ENCODE data around the gene SERPINB1.
"Not testable (repeated sequence)": the region's sequence is repeated elsewhere in the genome, so short reads cannot be mapped to it uniquely, and the experiment has no call there.

The SERPINB1 gene

DNA sequence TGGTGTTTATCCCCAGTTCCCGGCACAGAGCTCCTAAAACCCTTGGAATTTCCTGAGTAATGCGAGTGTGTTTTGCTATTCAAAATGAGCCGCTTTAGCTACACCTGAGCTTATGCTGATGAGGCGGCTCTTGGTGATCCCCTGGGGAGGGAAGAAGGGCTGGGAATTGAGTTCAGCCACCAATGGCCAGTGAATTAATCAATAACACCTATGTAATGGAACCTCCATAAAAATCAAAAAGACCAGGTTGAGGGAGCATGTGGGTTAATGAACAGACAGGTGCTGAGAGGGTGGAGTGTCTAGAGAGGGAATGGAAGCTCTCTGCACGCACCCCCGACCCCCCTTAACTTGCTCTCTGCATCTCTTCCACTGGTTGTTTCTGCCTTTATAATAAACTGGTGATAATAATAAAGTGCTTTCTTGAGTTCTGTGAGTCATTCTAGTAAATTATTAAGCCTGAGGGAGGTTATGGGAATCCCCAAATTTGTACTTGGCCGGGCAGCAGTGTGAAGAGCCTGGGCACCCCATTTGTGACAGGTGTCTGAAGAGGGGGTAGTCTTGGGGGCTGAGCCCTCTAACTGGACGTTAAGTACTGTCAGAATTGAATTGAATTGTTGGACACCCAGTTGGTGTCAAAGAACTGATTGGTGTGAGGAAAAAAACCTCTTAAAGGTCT, 24.6 kb upstream of the SERPINB1 start:
- no peak for DNase-seq (ENCODE audit: low read depth in 2 of 2)

DNA sequence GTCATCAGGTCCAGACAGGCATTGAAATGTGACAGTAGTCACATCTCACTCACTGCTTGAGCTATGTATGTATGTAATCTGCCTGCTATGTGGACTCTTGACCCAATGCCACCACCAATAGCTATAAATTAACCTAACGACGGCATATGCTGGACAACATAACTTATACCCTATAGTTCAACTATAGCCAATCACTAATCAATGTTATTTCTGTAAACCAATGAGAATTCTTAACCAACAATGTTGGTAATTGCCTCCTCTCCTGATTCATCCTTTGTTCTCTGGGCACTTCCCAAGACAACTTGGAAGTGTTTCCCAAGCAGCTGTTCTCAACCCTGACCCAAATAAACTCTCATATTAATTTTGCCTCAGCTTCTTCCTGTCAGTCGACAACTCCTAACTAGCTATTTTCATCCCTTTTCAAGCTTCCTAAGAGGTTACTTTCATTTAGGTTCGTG, 24.1 kb upstream of the SERPINB1 start:
- DNase-seq (ENCODE audit: low read depth in 2 of 2): no peak

- no peak for DNase-seq (ENCODE audit: low read depth in 2 of 2)
These were observed 23.6 kb upstream of the SERPINB1 start for GRCh38 chr6:2865270-2865669.

DNA sequence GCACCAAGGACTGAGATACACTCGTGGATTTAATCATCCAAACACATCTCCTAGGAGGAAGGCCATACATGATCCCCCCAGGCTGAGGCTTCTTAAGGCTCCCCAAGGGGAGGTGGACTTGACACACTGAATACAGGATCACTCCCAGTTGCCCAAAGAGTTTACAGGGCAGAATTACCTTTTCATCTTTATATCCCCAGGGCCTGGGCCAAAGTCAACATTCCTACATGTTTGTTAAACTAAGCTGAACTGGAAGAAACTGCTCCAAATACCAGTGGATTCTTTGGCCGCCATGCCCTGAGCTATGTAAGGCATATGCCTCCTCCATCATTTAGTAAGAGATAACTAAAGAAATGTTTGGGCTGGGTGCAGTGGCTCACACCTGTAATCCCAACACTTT, 22.2 kb upstream of the SERPINB1 start:
- no peak for DNase-seq (ENCODE audit: low read depth in 2 of 2)

DNA sequence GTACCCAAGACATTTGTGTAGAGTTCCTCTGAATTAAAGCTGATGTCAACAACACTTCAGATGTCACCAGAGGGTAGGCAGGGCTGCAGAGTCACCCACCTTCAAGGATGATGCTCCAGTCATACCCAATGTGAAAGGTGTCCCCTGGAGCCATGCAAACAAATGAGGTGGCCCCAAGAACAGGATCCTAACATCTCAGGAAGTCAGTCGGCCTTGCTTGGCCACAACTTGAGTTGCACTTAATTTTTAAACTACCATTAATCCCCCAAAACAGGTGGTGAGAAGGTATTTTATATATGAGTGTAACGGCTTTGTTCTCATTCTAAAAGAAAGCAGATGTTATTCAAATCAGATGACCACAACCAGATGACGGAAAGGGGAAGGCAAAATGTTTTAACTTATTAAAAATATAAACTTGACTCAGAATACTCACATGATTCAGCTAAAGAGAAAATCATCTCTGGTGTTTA, 21.1 kb upstream of the SERPINB1 start:
- DNase-seq (ENCODE audit: low read depth in 2 of 2): no peak

DNA sequence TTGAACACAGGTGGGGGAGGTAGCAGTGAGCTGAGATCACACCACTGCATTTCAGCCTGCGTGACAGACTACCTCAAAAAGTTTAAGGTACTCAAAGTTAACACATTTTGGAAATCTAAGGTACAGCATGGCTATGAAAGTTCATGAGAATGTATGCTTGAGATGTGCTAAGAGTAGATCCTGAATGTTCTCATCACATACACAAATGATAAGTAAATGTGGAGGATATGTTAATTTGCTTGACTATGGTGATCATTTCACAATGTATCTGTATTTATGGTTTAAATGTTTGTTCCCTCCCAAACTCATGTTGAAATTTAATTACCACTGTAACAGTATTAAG, 20.1 kb upstream of the SERPINB1 start:
- no peak for DNase-seq (ENCODE audit: low read depth in 2 of 2)

DNA sequence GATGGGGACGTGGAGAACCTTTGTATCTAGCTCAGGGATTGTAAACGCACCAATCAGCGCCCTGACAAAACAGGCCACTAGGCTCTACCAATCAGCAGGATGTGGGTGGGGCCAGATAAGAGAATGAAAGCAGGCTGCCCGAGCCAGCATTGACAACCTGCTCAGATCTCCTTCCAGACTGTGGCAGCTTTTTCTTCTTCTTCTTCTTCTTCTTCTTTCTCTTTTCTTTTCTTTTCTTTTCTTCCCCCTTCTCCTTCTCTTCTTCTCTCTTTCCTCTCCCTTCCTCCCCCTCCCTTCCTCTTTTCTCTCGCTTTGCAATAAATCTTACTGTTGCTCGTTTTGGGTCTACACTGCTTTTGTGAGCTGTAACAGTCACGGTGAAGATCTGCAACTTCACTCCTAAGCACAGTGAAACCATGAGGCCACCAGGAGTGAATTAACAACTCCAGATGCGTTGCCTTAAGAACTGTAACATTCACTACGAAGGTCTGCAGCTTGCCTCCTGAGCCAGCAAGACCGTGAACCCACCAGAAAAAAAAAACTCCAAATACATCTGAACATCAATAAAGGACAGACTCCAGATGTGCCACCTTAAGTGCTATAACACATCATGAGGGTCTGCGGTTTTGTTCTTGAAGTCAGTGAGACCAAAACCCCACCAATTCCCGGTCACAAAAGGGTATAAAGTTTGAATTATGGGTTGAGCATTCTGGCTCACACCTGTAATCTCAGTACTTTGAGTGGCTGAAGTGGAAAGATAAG, 19.6 kb upstream of the SERPINB1 start:
- DNase-seq (ENCODE audit: low read depth in 2 of 2): no peak

DNA sequence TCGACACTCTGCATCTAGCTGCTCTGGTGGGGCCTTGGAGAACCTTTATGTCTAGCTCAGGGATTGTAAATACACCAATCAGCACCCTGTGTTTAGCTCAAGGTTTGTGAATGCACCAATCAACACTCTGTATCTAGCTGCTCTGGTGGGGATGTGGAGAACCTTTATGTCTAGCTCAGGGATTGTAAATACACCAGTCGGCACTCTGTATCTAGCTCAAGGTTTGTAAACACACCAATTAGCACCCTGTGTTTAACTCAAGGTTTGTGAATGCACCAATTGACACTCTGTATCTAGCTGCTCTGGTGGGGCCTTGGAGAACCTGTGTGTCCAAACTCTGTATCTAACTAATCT, 19.0 kb upstream of the SERPINB1 start:
- not testable (repeated sequence) for DNase-seq (ENCODE audit: low read depth in 2 of 2)

DNA sequence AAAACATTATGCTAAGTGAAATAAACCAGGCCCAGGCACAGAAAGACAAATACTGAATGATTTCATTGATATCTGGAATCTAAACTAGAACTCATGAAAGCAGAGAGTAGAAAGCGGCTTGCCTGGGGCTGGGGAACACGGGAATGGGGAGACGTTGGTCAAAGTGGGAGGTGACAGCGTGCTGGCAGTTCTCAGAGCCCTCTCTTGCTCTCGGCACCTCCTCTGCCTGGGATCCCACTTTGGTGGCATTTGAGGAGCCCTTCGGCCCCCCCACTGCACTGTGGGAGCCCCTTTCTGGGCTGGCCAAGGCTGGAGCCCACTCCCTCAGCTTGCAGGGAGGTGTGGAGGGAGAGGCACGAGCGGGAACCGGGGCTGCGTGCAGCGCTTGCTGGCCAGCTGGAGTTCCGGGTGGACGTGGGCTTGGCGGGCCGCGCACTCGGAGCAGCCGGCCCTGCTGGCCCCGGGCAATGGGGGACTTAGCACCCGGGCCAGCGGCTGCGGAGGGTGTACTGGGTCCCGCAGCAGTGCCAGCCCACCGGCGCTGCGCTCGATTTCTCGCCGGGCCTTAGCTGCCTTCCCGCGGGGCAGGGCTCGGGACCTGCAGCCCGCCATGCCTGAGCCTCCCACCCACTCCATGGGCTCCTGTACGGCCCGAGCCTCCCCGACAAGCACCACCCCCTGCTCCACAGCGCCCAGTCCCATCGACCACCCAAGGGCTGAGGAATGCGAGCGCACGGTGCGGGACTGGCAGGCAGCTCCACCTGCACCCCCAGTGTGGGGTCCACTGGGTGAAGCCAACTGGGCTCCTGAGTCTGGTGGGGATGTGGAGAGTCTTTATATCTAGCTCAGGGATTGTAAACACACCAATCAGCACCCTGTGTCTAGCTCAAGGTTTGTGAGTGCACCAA, 18.4 kb upstream of the SERPINB1 start:
- DNase-seq (ENCODE audit: low read depth in 2 of 2): not testable (repeated sequence)

GRCh38 chr6:2859185-2859700, 17.6 kb upstream of the SERPINB1 start:
- DNase-seq (ENCODE audit: low read depth in 2 of 2): no peak

- peak in 1 of 2 donors; percentile 68 for DNase-seq (ENCODE audit: low read depth in 2 of 2)
These were observed 16.1 kb upstream of the SERPINB1 start for GRCh38 chr6:2857580-2858337.

DNA sequence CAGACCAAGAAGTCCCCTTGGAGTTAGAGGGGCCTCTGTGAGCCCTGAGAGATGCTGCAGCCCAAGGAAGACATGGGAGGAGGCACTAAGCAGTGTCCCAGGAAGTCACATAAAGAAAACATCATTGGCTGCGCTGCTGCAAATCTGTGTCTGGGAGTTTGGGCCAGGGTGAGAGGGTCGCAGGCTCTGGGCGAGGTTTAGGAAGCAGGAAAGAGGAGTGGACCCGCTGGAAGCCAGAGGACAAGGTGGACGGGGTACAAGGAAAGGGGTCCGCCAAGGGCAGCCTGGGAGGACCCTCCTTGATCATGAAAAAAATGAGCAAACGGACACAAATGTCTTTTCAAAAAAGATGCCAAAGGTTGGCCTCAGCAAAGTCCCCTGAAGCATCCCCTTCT, 15.5 kb upstream of the SERPINB1 start:
- no peak for DNase-seq (ENCODE audit: low read depth in 2 of 2)

DNA sequence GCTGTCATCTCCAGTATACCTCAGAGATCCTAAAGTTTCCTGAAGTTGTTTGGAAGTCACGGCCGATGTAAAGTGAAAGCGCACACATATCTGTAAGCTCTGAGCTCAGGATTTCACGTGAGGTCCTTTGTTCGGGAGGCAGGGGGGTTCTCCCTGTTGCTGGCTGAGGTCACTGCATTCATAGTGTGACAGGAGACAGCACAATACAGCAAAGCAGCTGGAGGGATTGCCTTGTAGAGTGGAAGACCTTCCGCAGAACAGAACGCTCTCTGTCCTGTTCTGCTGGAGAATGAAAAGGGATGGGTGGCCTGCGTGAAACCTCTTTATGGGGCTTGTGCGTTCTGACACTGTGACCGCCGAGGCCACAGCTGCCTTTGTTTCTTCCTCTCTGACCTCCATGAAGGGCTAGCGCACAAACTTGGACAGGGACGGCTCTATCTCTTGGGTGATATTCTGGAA, 13.4 kb upstream of the SERPINB1 start:
- DNase-seq (ENCODE audit: low read depth in 2 of 2): no peak

DNA sequence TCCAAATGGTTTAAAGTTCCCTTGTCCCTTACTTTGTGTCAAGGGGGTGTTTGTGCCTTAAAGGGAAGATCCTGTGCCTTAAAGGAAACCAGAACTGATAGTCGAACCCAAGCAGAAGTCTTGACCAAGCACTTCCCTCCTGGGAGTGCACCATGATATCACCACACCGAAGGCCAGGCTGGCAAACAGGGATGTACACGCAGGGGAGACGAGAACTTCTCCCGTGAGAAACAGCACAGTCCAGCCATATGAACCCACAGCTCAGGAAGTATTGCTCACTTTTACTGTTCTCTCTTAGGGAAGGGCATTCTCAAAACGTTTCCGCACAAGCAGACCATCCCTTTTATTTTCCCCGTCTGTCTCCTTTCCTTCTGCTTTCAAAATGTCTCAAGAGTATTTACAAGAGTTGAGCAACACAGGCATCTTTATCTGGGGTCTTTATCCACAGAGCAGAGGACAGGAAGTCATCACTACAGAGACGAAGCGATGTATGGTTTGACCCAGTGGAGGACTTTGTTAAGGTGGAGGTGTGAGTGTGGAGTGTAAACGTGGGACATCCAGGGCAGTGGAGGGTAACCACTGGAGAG, 12.8 kb upstream of the SERPINB1 start:
- DNase-seq (ENCODE audit: low read depth in 2 of 2): no peak

GRCh38 chr6:2853769-2854395, 12.2 kb upstream of the SERPINB1 start:
- DNase-seq (ENCODE audit: low read depth in 2 of 2): peak; percentile 72 to 78

- not testable (repeated sequence) for DNase-seq (ENCODE audit: low read depth in 2 of 2)
These were observed 11.7 kb upstream of the SERPINB1 start for GRCh38 chr6:2853378-2853768.

DNA sequence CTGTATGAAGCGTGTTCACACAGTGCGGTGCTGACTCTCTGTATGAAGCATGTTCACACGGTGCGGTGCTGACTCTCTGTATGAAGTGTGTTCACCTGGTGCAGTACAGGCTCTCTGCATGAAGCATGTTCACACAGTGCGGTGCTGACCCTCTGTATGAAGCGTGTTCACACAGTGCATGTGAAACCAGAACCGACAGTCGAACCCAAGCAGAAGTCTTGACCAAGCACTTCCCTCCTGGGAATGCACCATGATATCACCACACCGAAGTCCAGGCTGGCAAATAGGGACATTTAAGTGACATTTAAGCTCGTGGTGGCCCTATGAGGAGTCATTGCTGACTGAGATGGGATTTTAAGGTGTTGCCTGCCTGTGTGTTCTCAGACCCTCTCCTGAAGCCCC, 11.3 kb upstream of the SERPINB1 start:
- no peak for DNase-seq (ENCODE audit: low read depth in 2 of 2)

DNA sequence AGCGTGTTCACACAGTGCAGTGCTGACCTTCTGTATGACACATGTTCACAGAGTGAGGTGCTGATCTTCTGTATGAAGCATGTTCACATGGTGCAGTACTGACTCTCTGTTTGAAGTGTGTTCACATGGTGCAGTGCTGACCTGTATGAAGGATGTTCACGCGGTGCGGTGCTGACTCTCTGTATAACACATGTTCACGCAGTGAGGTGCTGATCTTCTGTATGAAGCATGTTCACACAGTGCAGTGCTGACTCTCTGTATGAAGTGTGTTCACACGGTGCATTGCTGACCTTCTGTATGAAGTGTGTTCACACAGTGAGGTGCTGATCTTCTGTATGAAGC, 10.8 kb upstream of the SERPINB1 start:
- no peak for DNase-seq (ENCODE audit: low read depth in 2 of 2)

DNA sequence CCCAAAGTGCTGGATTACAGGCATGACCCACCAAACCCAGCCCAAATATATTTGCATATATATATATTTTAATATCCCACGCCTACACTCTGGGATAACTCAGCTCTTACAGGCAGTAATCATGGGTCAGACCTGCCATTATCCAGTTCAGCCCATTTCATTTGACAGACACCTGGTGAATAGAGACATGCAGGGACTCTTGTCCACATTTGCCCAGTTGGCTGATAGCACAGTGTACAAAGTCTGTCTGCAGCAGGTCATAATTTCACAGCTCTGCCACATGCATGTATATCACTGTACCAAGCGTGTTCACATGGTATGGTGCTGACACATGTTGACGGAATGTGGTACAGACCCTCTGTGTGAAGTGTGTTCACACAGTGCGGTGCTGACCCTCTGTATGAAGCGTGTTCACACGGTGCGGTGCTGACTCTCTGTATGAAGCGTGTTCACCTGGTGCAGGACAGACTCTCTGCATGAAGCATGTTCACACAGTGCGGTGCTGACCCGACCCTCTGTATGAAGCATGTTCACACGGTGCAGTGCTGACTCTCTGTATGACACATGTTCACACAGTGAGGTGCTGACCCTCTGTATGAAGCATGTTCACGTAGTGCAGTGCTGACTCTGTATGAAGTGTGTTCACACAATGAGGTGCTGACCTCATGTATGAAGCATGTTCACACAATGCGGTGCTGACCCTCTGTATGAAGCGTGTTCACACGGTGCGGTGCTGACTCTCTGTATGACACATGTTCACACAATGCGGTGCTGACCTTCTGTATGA, 10.3 kb upstream of the SERPINB1 start:
- no peak for DNase-seq (ENCODE audit: low read depth in 2 of 2)

All from activated CD4-positive, alpha-beta T cell treated with anti-CD3 and anti-CD28 coated beads for 24 hours (primary cell).